ENCODE measurements around the gene ACOX1.
A peak's percentile ranks its signal among the peaks of the same experiment; 100 is the strongest.

Gene ACOX1

GRCh38 chr17:75978938-75979704, at the start of gene ACOX1, which contains the start of gene TEN1:
ACOX1 (minus strand) TSS chr17:75979166; CDS start chr17:75979073, 93 bp downstream.
TEN1 (plus strand) TSS chr17:75979240; CDS start chr17:75986193, 6,953 bp downstream.
- DNase-seq: peak; percentile 94

- DNase-seq: no peak
Observed at GRCh38 chr17:76027159-76027839, 48.3 kb upstream of the ACOX1 start, which contains the start of gene EVPL. EVPL (minus strand) TSS chr17:76027306; CDS start chr17:76027198, 108 bp downstream.

- DNase-seq: no peak
Observed at GRCh38 chr17:76026714-76027158, 47.8 kb upstream of the ACOX1 start.

GRCh38 chr17:76025294-76025693, 46.3 kb upstream of the ACOX1 start:
- no peak for DNase-seq

- no peak for DNase-seq
Observed at GRCh38 chr17:76024353-76024752, 45.4 kb upstream of the ACOX1 start.

- no peak for DNase-seq
Observed at GRCh38 chr17:76023900-76024237, 44.9 kb upstream of the ACOX1 start.

GRCh38 chr17:76022973-76023899, 44.3 kb upstream of the ACOX1 start:
- no peak for DNase-seq

- no peak for DNase-seq
Observed at GRCh38 chr17:76022285-76022684, 43.3 kb upstream of the ACOX1 start.

- no peak for DNase-seq
Observed at GRCh38 chr17:76019833-76020467, 41.0 kb upstream of the ACOX1 start.

GRCh38 chr17:76018801-76019200, 39.8 kb upstream of the ACOX1 start:
- DNase-seq: no peak

GRCh38 chr17:76018340-76018680, 39.3 kb upstream of the ACOX1 start:
- DNase-seq: no peak

GRCh38 chr17:76017481-76018339, 38.7 kb upstream of the ACOX1 start:
- no peak for DNase-seq

- peak; percentile 40 for DNase-seq
Observed at GRCh38 chr17:76014925-76015261, 35.9 kb upstream of the ACOX1 start.

- DNase-seq: peak; percentile 65
Observed at GRCh38 chr17:76014100-76014924, 35.3 kb upstream of the ACOX1 start.

GRCh38 chr17:76013377-76013932, 34.5 kb upstream of the ACOX1 start:
- DNase-seq: no peak

- DNase-seq: no peak
Observed at GRCh38 chr17:76011951-76012350, 33.0 kb upstream of the ACOX1 start.

GRCh38 chr17:76009969-76010661, 31.1 kb upstream of the ACOX1 start:
- DNase-seq: no peak

GRCh38 chr17:76009447-76009846, 30.5 kb upstream of the ACOX1 start:
- no peak for DNase-seq

- DNase-seq: no peak
Observed at GRCh38 chr17:76008630-76009425, 29.9 kb upstream of the ACOX1 start.
